Measurements from ENCODE around the gene NELL1. TPM values are rescaled to one million over a fixed set of nuclear protein-coding genes. Genes with fewer than 3 reads are reported as not detected.

NELL1 gene
- total and polyA plus RNA-seq, 7 donors, result 0.01 TPM; not detected in 6

DNA sequence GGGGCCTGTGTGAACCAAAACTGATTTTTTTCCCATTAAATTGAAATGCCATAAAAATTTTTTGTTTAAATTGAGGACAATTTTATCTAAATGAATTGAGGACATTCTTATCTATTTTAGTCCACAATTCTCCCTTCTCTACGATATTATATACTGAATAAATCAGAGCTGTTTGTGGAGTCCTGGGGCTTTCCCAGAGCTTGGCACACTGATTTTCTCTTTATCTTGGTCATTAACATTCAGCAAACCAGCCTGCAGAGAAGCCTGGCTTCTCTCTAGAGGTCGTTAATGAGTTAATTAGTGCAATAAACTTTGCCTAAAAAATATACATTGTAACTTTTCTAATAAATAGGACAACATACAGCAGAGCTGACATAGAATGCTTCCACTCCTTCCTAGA lies 615.7 kb downstream of the NELL1 start:
- no peak overlapping the region for H3K27ac ChIP-seq
- intact Hi-C loops (cut with DNase I), result no loop called here
- H3K27me3 ChIP-seq (ENCODE audit: insufficient read depth in 3 of 3, low read length in 2 of 3), result no peaks in the 10 kb centered on the region
- no peak for ATAC-seq
- 30 to 35% (median 32%) methylated on average over 2 of the region's 2 CpGs for WGBS, 3 donors
- no peak for DNase-seq
- H3K36me3 ChIP-seq (ENCODE audit: insufficient read depth in 1 of 2, low read depth in 1 of 2), result no peaks in the 10 kb centered on the region
- no peak overlapping the region for H3K4me3 ChIP-seq
- TF ChIP-seq, protein P1, sequence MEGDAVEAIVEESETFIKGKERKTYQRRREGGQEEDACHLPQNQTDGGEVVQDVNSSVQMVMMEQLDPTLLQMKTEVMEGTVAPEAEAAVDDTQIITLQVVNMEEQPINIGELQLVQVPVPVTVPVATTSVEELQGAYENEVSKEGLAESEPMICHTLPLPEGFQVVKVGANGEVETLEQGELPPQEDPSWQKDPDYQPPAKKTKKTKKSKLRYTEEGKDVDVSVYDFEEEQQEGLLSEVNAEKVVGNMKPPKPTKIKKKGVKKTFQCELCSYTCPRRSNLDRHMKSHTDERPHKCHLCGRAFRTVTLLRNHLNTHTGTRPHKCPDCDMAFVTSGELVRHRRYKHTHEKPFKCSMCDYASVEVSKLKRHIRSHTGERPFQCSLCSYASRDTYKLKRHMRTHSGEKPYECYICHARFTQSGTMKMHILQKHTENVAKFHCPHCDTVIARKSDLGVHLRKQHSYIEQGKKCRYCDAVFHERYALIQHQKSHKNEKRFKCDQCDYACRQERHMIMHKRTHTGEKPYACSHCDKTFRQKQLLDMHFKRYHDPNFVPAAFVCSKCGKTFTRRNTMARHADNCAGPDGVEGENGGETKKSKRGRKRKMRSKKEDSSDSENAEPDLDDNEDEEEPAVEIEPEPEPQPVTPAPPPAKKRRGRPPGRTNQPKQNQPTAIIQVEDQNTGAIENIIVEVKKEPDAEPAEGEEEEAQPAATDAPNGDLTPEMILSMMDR (IDR thresholded peaks at IDR 0.05), result no peak
- H3K4me1 ChIP-seq, result no peaks in the 10 kb centered on the region
- H3K9me3 ChIP-seq, result no peaks in the 10 kb centered on the region

DNA sequence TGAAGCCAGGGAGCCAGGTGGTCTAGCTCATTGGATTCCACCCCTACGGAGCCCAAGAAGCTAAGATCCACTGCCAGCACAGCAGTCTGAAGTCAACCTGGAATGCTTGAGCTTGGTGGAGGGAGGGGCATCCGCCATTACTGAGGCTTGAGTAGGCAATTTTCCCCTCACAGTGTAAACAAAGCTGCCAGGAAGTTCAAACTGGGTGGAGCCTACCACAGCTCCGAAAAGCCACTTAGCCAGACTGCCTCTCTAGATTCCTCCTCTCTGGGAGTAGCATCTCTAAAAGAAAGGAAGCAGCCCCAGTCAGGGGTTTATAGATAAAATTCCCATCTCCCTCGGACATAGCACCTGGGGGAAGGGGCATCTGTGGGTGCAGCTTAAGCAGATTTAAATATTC lies 620.3 kb downstream of the NELL1 start:
- ATAC-seq, result no peak
- TF ChIP-seq, protein P1 (IDR thresholded peaks at IDR 0.05), result no peak
- intact Hi-C loops (cut with DNase I), result no loop called here
- no peaks in the 10 kb centered on the region for H3K36me3 ChIP-seq (ENCODE audit: insufficient read depth in 1 of 2, low read depth in 1 of 2)
- H3K4me3 ChIP-seq, result no peak overlapping the region
- no peaks in the 10 kb centered on the region for H3K27me3 ChIP-seq (ENCODE audit: insufficient read depth in 3 of 3, low read length in 2 of 3)
- H3K4me1 ChIP-seq, result no peaks in the 10 kb centered on the region
- DNase-seq, result no peak
- H3K9me3 ChIP-seq, result no peaks in the 10 kb centered on the region
- H3K27ac ChIP-seq, result no peak overlapping the region
- 65 to 73% (median 71%) methylated on average over 4 of the region's 4 CpGs for WGBS, 3 donors

DNA sequence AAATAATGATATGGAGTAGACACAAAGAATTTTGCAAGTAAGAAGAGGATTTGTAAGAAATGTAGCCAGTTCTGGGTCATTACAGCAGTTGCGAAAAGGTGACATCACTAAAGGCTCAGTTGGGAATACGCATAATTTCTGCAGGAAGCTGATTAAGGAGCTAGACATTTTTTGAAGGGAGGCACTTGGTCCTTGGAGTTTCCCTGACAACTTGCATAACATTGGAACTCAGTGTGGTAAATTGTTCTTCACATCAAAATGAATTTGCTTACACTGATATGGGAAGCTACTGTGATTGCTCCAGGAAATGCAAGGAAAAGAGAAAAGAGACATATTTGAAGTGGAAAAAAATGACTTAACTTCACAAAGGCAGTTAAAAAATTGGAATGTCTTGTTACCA lies 626.1 kb downstream of the NELL1 start:
- no peak for ATAC-seq
- no peaks in the 10 kb centered on the region for H3K9me3 ChIP-seq

DNA sequence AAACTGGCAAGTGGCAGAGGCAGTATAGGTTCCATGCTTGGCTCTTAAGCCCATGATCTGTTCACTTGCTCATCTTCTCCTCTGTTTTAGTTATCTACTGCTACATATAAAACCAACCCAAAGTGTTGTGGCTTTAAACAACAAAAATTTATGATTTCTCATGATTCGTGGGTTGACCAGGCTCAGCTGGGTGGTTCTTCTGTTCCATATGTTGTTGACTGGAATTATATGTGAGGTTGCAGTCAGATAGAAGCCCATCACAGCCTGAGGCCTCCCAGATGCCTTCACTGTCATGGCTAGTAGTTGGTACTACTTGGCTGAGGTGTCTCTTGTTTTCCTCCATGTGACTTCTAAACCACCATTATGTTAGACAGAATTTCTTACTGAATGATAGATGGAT lies 632.6 kb downstream of the NELL1 start:
- intact Hi-C loops (cut with DNase I), result no loop called here
- peaks cover 3% of the 10 kb centered on the region for H3K9me3 ChIP-seq
- no peaks in the 10 kb centered on the region for H3K36me3 ChIP-seq (ENCODE audit: insufficient read depth in 1 of 2, low read depth in 1 of 2)
- TF ChIP-seq, protein P1 (IDR thresholded peaks at IDR 0.05), result no peak
- DNase-seq (no peak), ATAC-seq (no peak)
- H3K4me3 ChIP-seq, result no peak overlapping the region
- WGBS, 3 donors, result 71 to 78% (median 75%) methylated on average over 1 of the region's 1 CpG
- no peaks in the 10 kb centered on the region for H3K27me3 ChIP-seq (ENCODE audit: insufficient read depth in 3 of 3, low read length in 2 of 3)
- H3K27ac ChIP-seq, result no peak overlapping the region
- no peaks in the 10 kb centered on the region for H3K4me1 ChIP-seq

More for the DNA sequence above, 626.1 kb downstream of the NELL1 start:
- Histone ChIP-seq H3K27me3 (ENCODE audit: insufficient read depth in 3 of 3, low read length in 2 of 3) (no peaks in the 10 kb centered on the region), H3K4me1 (no peaks in the 10 kb centered on the region), H3K36me3 (ENCODE audit: insufficient read depth in 1 of 2, low read depth in 1 of 2) (no peaks in the 10 kb centered on the region), H3K27ac (no peak overlapping the region), H3K4me3 (no peak overlapping the region)
- intact Hi-C loops (cut with DNase I), result no loop called here
- TF ChIP-seq, protein P1 (IDR thresholded peaks at IDR 0.05), result no peak
- no peak for DNase-seq
- WGBS, 3 donors, result 65 to 73% (median 70%) methylated on average over 2 of the region's 2 CpGs

DNA sequence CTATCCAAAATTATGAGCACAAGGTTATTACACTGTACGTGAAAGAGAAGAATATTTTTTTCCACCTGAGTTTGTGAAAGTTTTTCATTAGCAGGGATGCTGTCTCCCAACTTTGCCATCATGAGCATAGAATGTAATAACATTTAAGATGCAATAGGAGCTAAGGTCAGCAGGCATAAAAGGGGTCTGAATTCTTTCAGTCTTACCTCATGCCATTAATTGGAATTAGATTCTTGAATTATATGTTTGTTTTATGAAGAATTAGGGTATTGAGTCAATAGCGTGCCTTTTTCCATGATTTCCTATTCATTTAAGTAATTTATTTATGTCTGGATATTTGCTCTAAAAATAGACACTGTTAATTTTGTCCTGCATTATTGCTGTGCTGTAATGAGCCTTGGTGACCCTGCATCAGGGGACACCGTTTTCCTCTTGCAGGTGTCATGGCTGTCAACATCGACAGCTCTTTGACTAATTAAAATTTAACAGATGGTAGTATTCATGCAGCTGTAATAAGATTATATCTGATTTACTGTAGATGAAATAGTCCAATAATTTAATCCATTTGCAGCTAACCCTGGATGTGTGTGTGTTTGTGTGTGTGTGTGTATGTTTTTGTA lies 637.5 kb downstream of the NELL1 start:
- no peaks in the 10 kb centered on the region for H3K36me3 ChIP-seq (ENCODE audit: insufficient read depth in 1 of 2, low read depth in 1 of 2)
- intact Hi-C loops (cut with DNase I), result no loop called here
- H3K27me3 ChIP-seq (ENCODE audit: insufficient read depth in 3 of 3, low read length in 2 of 3), result no peaks in the 10 kb centered on the region
- 47 to 57% (median 55%) methylated on average over 4 of the region's 4 CpGs for WGBS, 3 donors
- peaks cover under 1% of the 10 kb centered on the region for H3K9me3 ChIP-seq
- H3K4me1 ChIP-seq, result no peaks in the 10 kb centered on the region
- DNase-seq (no peak), ATAC-seq (no peak)
- H3K4me3 ChIP-seq, result no peak overlapping the region
- TF ChIP-seq, protein P1 (IDR thresholded peaks at IDR 0.05), result no peak
- no peak overlapping the region for H3K27ac ChIP-seq

Data from psoas muscle (tissue), 8 donors.